Hypothalamus (tissue), 51 donors: Measurements from ENCODE around the gene SLC13A4.
A peak's percentile ranks its signal among the peaks of the same experiment; 100 is the strongest.
"Not testable (repeated sequence)": the region's sequence is repeated elsewhere in the genome, so short reads cannot be mapped to it uniquely, and the experiment has no call there.

Experiments used
- DNase-seq, 51 donors: peaks; one replicate each; lab custom pipeline; 2025; lab: John Stamatoyannopoulos, UW

Gene SLC13A4

DNA sequence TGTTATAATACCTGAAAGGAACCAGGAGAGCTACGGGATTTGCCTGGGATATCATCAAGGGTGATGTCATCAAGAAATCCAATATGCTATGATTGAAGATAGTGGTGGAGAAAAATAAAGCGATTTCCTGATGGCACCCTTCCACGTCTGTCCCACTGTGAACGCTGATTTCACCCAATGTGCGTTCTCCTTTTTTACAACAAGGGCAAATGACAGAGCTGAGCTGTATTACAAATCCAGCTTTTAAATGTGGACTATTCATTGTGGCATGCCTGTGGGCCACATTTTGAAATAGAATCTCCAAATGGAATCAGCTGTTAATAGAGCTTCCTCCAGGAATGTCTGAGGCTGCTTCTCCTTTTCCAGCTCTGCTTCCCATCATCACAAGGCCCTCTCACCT lies 23.3 kb downstream of the SLC13A4 start:
- DNase-seq, result no peak

DNA sequence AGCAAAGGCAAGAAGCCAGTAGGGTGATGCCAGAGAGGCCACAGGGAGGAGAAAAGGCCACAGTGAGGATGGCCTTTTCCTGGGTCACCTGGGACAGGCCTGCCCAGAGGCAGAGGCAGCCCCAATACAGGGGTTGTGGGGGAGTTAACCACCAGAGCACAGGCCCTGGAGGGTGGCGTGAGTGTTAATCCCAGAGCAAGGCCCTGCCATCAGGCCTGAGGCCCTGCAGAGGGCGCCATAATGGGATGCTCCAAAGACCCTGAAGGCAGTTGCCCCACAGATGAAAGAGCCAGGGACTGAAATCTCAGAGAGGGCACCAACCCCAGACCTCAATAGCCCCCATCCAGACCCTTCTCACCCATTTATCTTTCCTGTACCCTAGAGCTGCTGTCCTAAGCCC lies 23.9 kb downstream of the SLC13A4 start:
- no peak for DNase-seq

GRCh38 chr7:135697276-135698049 lies 30.5 kb downstream of the SLC13A4 start:
- DNase-seq, result no peak

GRCh38 chr7:135693558-135693957 lies 34.4 kb downstream of the SLC13A4 start:
- DNase-seq, result no peak

DNA sequence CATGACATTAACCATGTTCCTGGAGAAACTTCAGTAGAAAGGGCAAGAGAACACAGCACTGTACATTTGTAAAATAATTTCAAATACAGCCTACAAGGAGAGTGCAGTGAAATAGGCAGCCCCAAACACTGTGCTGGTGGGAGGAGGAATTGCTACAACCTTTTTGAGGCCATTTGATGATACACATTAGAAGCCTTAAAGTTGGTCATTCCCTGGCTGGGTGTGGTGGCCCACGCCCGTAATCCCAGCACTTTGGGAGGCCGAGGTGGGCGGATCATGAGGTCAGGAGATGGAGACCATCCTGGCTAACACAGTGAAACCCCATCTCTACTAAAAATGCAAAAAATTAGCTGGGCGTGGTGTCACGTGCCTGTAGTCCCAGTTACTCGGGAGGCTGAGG lies 35.4 kb downstream of the SLC13A4 start:
- DNase-seq, result not testable (repeated sequence)

DNA sequence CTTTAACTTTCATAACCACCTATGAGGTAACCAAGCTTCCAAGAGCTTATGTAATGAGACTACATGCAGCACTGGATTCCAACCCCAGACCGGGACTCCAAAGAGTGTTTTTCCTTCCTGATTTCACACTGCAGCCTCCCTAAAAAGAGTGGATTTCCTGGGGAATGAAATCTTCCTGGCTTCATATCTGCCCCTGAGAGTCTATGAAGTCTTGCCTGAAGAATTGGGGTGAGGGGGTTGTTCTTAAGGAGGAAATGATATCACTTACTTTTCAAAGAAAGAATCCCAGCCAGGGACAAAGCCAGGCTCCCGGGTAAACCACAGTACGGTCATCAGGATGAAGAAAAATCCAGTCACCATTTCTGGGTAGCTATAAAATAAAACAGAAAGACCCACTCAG lies 35.9 kb downstream of the SLC13A4 start:
- DNase-seq, result no peak

GRCh38 chr7:135690566-135690965 lies 37.4 kb downstream of the SLC13A4 start:
- no peak for DNase-seq

DNA sequence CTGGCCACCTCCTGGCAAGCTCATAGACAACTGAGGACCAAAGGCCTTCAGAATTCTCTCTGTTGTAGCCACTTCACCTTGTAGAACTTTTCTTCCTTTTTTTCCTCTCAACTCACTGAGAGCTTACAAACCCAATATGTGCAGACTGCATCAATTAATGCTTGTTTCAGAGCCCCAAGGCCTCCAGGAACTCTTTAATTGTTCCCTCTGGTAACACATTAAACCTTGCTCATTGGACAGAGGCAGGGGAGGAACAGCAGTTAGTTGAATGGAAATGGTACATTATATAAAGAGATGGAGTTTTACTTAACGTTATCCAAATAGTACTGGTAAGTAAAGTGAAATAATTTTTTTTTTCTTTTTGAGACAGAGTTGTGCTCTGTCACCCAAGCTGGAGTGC lies 40.5 kb downstream of the SLC13A4 start:
- DNase-seq, result no peak

DNA sequence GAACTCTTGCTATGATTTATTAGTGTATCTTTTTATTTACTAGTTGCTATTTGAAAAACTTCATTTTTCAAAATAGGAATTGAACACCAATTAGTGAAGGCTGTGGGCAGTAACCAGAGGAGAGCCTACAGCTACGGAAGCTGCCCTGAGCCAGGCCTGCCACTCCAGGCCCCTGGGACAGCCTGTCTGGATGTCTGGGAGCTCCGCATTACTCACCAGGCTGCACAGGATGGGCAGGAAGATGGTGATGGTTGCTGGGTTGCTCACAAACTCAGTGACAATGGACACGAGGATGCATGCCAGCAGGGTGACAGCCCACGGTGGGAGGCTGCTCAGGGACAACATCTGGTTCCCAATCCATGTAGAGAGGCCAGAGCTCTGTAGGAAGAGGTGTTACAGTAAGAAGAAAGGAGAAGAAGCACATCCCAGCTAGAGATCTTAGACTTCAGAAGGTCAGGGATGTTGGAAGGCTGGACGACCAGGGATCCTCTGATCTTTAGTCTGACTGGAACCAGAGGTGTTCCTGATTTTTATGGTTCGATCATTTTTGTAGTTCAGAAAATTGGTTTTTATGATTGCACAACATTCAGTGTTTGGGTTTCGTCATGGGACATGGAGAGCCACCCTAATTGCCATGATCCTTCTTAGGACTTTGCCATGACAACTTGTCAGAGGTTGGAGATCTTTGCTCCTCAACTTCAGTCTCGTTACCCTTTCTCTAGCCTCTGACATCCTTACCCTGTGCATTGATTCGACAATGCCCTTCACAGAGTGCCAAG lies 42.5 kb downstream of the SLC13A4 start:
- no peak for DNase-seq

DNA sequence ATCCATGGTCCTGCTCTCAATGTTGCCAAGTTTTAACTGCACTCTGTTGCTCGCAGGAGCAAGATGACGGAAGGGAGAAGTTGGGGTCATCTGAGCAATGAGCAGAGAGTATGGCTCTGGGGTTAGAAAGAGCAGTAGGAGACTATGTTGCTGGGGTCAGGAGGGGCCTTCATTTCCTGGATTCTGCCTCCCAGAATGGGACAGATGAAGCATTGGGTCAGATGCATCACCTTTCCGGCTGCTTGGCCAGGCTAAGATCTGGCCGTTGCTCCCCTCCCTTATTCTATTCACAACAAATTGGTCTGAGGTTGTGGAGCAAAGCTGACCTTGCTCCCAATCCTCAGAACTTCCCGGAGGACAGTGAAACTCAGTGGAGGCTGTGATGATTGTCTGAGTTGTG lies 43.3 kb downstream of the SLC13A4 start:
- no peak for DNase-seq

GRCh38 chr7:135684136-135684535 lies 43.9 kb downstream of the SLC13A4 start:
- no peak for DNase-seq

DNA sequence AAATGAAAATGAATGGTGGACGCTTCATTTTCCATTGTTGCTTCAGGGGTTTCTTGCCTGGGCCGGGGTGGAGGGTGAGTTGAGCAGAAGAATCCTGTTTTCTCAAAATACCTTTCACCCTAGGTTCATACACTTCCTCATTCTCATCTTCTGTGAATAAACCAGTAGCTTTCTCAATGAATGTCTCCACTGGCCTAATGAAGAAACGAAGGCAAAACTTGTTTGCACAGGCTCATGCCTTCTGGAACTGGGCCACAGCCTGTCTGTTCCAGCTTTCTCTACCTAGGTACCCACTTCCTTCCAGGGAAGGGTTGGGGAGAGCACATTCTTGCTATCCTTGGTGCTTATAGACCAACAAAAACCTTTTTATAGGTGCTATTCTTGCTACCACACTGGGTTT lies 44.4 kb downstream of the SLC13A4 start:
- no peak for DNase-seq

GRCh38 chr7:135682191-135682590 lies 45.8 kb downstream of the SLC13A4 start:
- DNase-seq, result no peak

DNA sequence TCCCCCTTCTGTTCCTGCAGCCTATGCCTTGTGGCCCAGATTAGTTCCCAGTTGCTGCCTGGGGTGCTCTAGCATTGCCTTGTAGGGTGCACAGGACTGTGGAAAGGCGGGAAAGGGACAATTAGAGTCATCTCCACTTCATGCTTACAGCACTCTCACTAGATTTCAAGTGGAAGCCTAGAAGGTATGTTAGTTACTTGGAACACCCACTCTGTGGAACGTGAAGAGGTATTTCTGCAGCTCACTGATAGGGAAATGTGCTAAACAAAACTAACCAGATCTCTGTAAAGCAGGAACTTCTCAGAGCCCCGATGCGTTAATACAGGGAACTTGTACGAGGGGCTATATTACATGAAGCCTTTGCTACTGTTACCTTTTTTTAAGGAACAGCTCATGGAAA lies 46.2 kb downstream of the SLC13A4 start:
- DNase-seq, result no peak

DNA sequence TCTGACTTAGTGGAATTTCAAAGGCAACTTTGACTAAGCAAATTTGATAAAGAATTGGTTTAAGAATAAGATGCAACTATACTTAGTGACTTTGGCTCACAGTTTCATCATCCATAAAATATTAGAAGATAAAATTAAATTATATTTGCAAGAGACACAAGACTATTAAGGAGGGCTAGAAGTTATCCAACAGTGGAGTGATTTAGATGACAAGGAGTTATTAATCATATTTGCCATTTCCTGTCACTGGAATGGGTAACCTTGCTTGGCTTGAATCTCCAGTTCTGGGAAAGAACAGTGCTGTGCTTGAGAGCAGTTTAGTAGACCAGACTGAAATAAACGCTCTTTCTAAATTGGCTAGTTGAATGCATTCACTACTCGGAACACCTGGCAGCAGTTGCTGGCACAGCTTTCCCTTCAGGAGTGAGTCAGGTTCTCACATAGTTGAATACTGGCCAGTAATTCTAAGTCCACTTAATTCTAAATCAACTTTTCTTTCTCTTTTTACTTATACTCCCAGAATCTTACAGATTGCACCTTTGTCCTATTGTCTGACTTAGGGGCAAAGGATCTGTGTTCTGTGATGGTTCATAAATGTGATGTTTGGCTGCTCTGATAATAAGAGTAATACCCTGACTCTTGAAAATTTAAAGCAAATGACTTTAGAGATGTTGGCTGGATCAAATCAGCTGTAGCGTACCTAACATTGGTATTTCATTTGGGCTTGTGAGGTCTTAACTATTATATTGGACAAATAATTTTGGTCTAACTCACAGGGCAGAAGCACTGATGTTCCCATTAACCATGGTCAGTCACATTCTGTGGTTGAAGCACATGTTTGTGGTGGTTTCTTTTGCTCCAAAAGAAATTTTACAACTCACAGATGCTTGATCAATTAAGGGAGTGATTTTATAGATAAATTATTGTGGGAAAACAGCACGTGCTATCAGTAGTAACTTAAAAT lies 49.1 kb downstream of the SLC13A4 start:
- DNase-seq, result peak in 2 of 51 donors; percentile 16 to 30

GRCh38 chr7:135673360-135673706 lies 54.7 kb downstream of the SLC13A4 start:
- DNase-seq, result no peak

GRCh38 chr7:135672560-135673359 lies 55.2 kb downstream of the SLC13A4 start:
- DNase-seq, result peak in 2 of 51 donors; percentile 12 to 29

DNA sequence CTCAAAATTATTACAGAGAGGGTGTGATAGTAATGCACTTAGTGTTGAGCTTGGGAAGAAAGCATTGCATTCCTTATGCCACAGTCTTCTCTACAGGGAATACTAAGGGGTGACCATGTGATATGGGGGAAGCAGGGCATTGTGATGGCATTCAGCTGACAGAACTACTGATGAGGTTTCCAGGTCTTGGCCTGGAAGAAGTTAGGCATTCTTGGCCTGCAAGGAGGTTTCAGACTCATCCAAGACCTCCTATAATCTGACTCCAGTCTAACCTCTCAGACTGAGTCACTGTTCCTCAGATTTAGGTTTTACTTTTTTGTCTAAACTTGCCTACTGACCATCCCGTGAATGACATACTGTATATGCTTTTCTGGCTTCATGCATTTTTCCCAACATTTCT lies 57.8 kb downstream of the SLC13A4 start:
- DNase-seq, result peak in 1 of 51 donors; percentile 15

DNA sequence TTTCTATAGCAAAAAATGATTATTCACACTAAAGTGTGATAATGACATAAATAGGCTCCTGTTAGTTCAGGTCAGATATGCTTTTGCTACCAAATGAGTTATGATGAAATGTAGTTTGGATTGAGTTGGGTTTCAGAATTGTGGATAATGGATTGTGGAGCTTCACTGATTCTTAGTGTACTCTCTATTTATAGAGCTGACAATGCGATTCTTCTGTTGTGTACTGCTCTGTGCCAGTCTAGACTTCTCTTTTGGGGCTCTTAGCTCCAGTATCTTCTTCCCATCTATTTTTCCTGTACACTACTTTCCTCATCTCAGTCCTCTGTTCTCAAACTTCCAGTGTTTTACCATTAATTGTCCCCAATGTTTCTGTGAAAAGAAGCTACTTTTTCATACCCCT lies 58.2 kb downstream of the SLC13A4 start:
- DNase-seq, result no peak

DNA sequence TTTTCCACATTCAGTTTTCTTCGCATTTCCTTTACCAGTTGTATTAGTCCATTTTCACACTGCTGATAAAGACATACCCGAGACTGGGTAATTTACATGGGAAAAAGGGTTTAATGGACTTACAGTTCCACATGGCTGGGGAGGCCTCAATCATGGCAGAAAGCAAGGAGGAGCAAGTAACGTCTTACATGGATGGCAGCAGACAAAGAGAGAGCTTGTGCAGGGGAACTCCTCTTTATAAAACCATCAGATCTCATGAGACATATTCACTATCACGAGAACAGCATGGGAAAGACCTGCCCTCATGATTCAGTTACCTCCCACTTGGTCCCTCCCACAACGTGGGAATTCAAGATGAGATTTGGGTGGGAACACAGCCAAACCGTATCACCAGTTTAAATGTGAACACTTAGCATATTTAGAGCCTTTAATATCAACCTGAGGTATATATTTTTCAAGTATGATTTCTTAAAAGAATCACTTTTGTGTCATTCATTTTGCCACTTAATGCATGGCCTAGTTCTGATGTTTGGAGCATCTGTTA lies 59.1 kb downstream of the SLC13A4 start:
- not testable (repeated sequence) for DNase-seq
